ENCODE results near the gene GALNTL6. TPM values are rescaled to one million over a fixed set of nuclear protein-coding genes. Genes with fewer than 3 reads are reported as not detected.

Gene GALNTL6
- polyA plus RNA-seq, 1 donor (not counting 4 experiments of a cell fraction or from before 2014, with no cell fraction given), result not detected

GRCh38 chr4:171851295-171851694 is 38.1 kb downstream of the GALNTL6 start:
- TF ChIP-seq EZH2 (IDR thresholded peaks at IDR 0.05; ENCODE audit: low read length) (no peak), CTCF (optimal IDR thresholded peaks at IDR 0.05 in 1 of 3, IDR thresholded peaks at IDR 0.05 in 1 of 3, conservative IDR thresholded peaks at IDR 0.05 in 1 of 3; ENCODE audit: extremely low read depth in 1 of 3, insufficient read depth in 2 of 3, low read length in 3 of 3) (no peak)
- Histone ChIP-seq H3K36me3 (ENCODE audit: control insufficient read depth in 2 of 2, extremely low read depth in 1 of 2, insufficient read depth in 2 of 2, low read length in 2 of 2) (no peaks in the 10 kb centered on the region), H3K27ac (ENCODE audit: control insufficient read depth, insufficient read depth, low read length) (no peak overlapping the region), H3K4me3 (ENCODE audit: control insufficient read depth in 2 of 3, extremely low read depth in 1 of 3, insufficient read depth in 2 of 3, low read depth in 1 of 3, low read length in 3 of 3) (no peak overlapping the region), H3K79me2 (ENCODE audit: control insufficient read depth, insufficient read depth, low read length) (no peaks in the 10 kb centered on the region), H3K4me2 (ENCODE audit: control insufficient read depth, extremely low read depth, insufficient read depth, low read depth, low read length) (no peak overlapping the region), H3K4me1 (ENCODE audit: control insufficient read depth, extremely low read depth, insufficient read depth, low read length) (no peaks in the 10 kb centered on the region), H3K9me1 (ENCODE audit: control insufficient read depth, extremely low read depth, insufficient read depth, low read length) (no peaks in the 10 kb centered on the region), H3K9ac (ENCODE audit: control insufficient read depth, extremely low read depth, insufficient read depth, low read length) (no peak overlapping the region), H3K27me3 (ENCODE audit: control insufficient read depth, extremely low read depth, insufficient read depth, low read length) (no peaks in the 10 kb centered on the region), H3K9me3 (ENCODE audit: control insufficient read depth, low read depth, low read length) (no peaks in the 10 kb centered on the region), H2AFZ (ENCODE audit: control insufficient read depth, low read length) (no peak overlapping the region), H4K20me1 (ENCODE audit: control insufficient read depth, extremely low read depth, insufficient read depth, low read length) (no peaks in the 10 kb centered on the region)
- DNase-seq (ENCODE audit: low read depth, low spot score), result no peak
- dilution Hi-C loops (cut with MboI; ENCODE audit: extremely low pct_ligation_motif_present, low sequenced_read_pairs), result no loop called here
- FAIRE-seq, result no peak

GRCh38 chr4:171857302-171858012 is 44.3 kb downstream of the GALNTL6 start:
- DNase-seq (ENCODE audit: low read depth, low spot score), result no peak
- no peak overlapping the region for H3K9ac ChIP-seq (ENCODE audit: control insufficient read depth, extremely low read depth, insufficient read depth, low read length)

More at GRCh38 chr4:171857302-171858012, 44.3 kb downstream of the GALNTL6 start:
- H3K36me3 ChIP-seq (ENCODE audit: control insufficient read depth in 2 of 2, extremely low read depth in 1 of 2, insufficient read depth in 2 of 2, low read length in 2 of 2), result no peaks in the 10 kb centered on the region
- H3K79me2 ChIP-seq (ENCODE audit: control insufficient read depth, insufficient read depth, low read length), result no peaks in the 10 kb centered on the region
- no peaks in the 10 kb centered on the region for H3K9me3 ChIP-seq (ENCODE audit: control insufficient read depth, low read depth, low read length)
- H3K4me2 ChIP-seq (ENCODE audit: control insufficient read depth, extremely low read depth, insufficient read depth, low read depth, low read length), result no peak overlapping the region
- no peak overlapping the region for H2AFZ ChIP-seq (ENCODE audit: control insufficient read depth, low read length)
- H3K9me1 ChIP-seq (ENCODE audit: control insufficient read depth, extremely low read depth, insufficient read depth, low read length), result no peaks in the 10 kb centered on the region
- no peaks in the 10 kb centered on the region for H4K20me1 ChIP-seq (ENCODE audit: control insufficient read depth, extremely low read depth, insufficient read depth, low read length)
- no peak overlapping the region for H3K4me3 ChIP-seq (ENCODE audit: control insufficient read depth in 2 of 3, extremely low read depth in 1 of 3, insufficient read depth in 2 of 3, low read depth in 1 of 3, low read length in 3 of 3)
- no peak for FAIRE-seq
- H3K4me1 ChIP-seq (ENCODE audit: control insufficient read depth, extremely low read depth, insufficient read depth, low read length), result no peaks in the 10 kb centered on the region
- dilution Hi-C loops (cut with MboI; ENCODE audit: extremely low pct_ligation_motif_present, low sequenced_read_pairs), result no loop called here
- H3K27ac ChIP-seq (ENCODE audit: control insufficient read depth, insufficient read depth, low read length), result no peak overlapping the region
- TF ChIP-seq EZH2 (IDR thresholded peaks at IDR 0.05; ENCODE audit: low read length) (no peak), CTCF (optimal IDR thresholded peaks at IDR 0.05 in 1 of 3, IDR thresholded peaks at IDR 0.05 in 1 of 3, conservative IDR thresholded peaks at IDR 0.05 in 1 of 3; ENCODE audit: extremely low read depth in 1 of 3, insufficient read depth in 2 of 3, low read length in 3 of 3) (no peak)
- H3K27me3 ChIP-seq (ENCODE audit: control insufficient read depth, extremely low read depth, insufficient read depth, low read length), result no peaks in the 10 kb centered on the region

Measured in keratinocyte (primary cell).